Prostate gland (tissue), 2 donors: Measurements from ENCODE around the gene ITIH6. TPM values are rescaled to one million over a fixed set of nuclear protein-coding genes. Genes with fewer than 3 reads are reported as not detected.

Experiments
- DNase-seq: peaks from one replicate; pipeline ENCODE4 v3.0.0-alpha.2; 2019; ENCODE audit warnings: low spot score
- H3K27ac ChIP-seq, 2 donors: fragments of 200-600 bp; sonication (generic); 2 replicates each; pipeline ENCODE4 v1.5.1; 2017 to 2019
- H3K27me3 ChIP-seq: fragments of 200-600 bp; sonication (generic); replicated peaks from 2 replicates; pipeline ENCODE4 v1.5.1; 2019; ENCODE audit not compliant: insufficient read depth
- H3K36me3 ChIP-seq, 2 donors: fragments of 200-600 bp; sonication (generic); 1 replicate in 1 of 2; 2 replicates in 1 of 2; pipeline versions ENCODE4 v1.5.1 to v1.8.1; 2017 to 2019
- H3K4me1 ChIP-seq: fragments of 200-600 bp; sonication (generic); replicated peaks from 2 replicates; pipeline ENCODE4 v1.5.1; 2019
- H3K4me3 ChIP-seq, 2 donors: fragments of 200-600 bp; sonication (generic); 2 replicates each; pipeline ENCODE4 v1.5.1; 2017 to 2019
- H3K9me3 ChIP-seq: fragments of 200-600 bp; sonication (generic); 2 replicates; pipeline ENCODE4 v1.5.1; 2017
- POLR2A ChIP-seq: fragments of 450-650 bp; IDR thresholded peaks from one replicate; pipeline ENCODE4 v1.6.1; 2016; ENCODE audit warnings: antibody characterized with exemption, mild to moderate bottlenecking
- POLR2AphosphoS5 ChIP-seq: sonication (generic); formaldehyde crosslinking; IDR thresholded peaks from one replicate; pipeline ENCODE4 v1.6.1; 2017; ENCODE audit warnings: antibody characterized with exemption
- WGBS: methylation state at CpG from one replicate; pipeline ENCODE4 v1.1.5; 2018; 5-methylcytosine and 5-hydroxymethylcytosine counted together
- intact Hi-C: fragments of 100-400 bp; cut with DNase I; formaldehyde crosslinking; loops from one replicate; pipeline ENCODE4 v1.14.2; 2022
- total RNA-seq, 2 donors: library from RNA; depleted of rRNA; stranded (reverse); fragments of >200 nt; gene quantifications; one replicate each; pipeline ENCODE4 v1.1.0, GENCODE V29; 2016
- TF ChIP-seq, protein P1 (sequence below), 4 experiments: fragments of 200-600 bp in 2 of 4; fragments of 450-650 bp in 2 of 4; sonication (generic) in 2 of 4; IDR thresholded peaks; 1 replicate in 3 of 4; 2 replicates in 1 of 4; pipeline ENCODE4 v1.5.1; 2016 to 2019; ENCODE audit warnings: antibody characterized with exemption in 4 of 4, mild to moderate bottlenecking in 2 of 4, moderate library complexity in 2 of 4

ITIH6 gene
- total RNA-seq, 2 donors from 2014 or later: 1.0 to 3.7 TPM

DNA sequence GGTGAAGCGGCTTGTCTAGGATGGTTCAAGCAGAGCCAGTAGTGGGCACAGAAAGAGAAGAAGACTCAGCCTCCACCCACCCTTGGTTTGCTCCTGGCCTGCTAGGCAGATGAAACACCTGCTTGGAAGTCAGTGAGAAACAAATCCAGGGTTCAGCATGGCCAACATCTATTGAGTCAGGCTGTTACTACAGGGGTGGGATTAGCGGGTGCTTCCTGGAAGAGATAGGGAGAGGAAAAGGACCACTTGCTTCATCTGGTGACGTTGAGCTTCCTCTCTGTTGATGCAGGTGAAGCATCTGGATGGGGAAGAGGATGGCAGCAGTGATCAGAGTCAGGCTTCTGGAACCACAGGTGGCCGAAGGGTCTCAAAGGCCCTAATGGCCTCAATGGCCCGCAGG is 12.5 kb upstream of the ITIH6 start:
- no peaks in the 10 kb centered on the region for H3K27me3 ChIP-seq
- TF ChIP-seq POLR2AphosphoS5 (no peak), POLR2A (no peak)
- TF ChIP-seq, protein P1, sequence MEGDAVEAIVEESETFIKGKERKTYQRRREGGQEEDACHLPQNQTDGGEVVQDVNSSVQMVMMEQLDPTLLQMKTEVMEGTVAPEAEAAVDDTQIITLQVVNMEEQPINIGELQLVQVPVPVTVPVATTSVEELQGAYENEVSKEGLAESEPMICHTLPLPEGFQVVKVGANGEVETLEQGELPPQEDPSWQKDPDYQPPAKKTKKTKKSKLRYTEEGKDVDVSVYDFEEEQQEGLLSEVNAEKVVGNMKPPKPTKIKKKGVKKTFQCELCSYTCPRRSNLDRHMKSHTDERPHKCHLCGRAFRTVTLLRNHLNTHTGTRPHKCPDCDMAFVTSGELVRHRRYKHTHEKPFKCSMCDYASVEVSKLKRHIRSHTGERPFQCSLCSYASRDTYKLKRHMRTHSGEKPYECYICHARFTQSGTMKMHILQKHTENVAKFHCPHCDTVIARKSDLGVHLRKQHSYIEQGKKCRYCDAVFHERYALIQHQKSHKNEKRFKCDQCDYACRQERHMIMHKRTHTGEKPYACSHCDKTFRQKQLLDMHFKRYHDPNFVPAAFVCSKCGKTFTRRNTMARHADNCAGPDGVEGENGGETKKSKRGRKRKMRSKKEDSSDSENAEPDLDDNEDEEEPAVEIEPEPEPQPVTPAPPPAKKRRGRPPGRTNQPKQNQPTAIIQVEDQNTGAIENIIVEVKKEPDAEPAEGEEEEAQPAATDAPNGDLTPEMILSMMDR (IDR thresholded peaks at IDR 0.05): no peak
- H3K4me3 ChIP-seq: no peak overlapping the region
- no peaks in the 10 kb centered on the region for H3K9me3 ChIP-seq
- intact Hi-C loops: no loop called here
- no peaks in the 10 kb centered on the region for H3K4me1 ChIP-seq
- H3K36me3 ChIP-seq: no peaks in the 10 kb centered on the region
- WGBS: 91% methylated on average over 3 of the region's 5 CpGs
- H3K27ac ChIP-seq: no peak overlapping the region
- DNase-seq: no peak

DNA sequence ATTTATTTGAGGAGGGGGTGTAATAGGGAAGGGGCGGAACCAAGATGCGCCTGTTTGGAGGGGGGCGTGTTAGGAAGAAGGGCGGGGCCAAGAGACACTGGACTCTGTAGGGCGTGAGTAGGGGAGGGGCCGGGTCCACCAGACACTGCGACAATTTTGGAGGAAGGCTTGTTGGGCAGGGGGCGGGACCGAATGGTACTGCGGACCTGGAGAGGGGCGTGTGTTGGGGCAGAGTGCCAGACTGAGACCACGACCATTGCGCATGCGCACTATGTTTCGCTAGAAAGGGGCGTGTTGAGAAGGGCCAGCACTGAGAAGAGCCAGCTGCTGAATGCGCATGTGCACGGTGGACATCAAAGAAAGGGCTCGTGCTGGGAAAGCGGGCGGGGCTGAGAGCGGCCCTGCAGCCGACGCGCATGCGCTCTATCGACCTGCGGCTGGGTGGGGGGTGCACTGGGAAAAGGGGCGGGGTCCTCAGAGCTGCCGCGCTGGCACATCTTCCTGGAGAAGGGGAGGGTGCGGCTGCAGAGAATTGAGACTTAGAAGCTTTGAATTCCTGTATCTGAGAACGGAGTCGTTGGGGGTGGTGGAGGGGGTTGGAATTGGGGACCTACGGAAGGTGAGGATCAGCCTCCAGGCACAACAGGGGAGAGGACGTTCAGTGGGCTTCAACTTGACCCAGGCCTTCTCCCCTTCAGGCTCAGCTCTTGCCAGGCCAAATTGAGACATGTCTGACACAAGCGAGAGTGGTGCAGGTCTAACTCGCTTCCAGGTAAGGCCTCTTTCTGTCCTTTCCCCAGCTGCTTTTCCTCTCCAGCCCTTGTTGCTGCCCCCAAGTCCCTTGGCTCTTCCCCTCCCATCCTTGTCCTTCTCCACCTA is 10.8 kb upstream of the ITIH6 start:
- Histone ChIP-seq H3K27me3 (no peaks in the 10 kb centered on the region), H3K4me3 (peak overlapping the region; percentile 55 to 60), H3K27ac (peak overlapping the region; percentile 91 to 94), H3K9me3 (no peaks in the 10 kb centered on the region), H3K36me3 (no peaks in the 10 kb centered on the region), H3K4me1 (no peaks in the 10 kb centered on the region)
- intact Hi-C loops: loop anchor here (2.0 to 5.0 kb wide), 3 partner anchors 170 to 767 kb away; partner anchors contain the start of genes APEX2 and PHF8
- DNase-seq: peak; percentile 90
- WGBS: 2% methylated on average over 36 of the region's 38 CpGs
- TF ChIP-seq, protein P1 (IDR thresholded peaks at IDR 0.05): no peak
- TF ChIP-seq POLR2AphosphoS5 (peak; percentile 81), POLR2A (peak; percentile 20)

DNA sequence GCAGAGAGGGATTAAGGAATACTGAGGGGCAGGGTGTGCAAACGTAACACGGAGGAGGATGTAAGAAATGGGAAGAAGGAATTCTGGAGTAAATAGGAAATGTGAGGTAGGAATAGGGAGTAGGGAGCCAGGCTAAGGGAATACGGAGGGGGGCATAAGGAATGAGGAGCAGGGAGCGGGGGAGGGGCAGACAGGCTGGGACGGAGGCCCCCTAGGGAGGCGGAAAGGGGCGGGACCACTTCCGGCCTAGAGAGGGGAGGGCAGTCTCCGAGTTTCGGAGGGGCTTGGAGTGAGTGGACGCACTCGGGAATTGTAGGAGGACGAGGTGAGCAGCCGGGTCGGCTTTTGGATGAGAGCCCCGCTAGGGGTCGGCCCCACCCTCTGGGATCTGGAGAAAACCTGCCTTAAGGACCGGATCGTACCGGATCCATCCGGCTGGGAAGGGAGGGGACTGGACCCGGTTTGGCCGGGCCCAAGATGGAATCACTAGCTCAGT is 10.1 kb upstream of the ITIH6 start:
- no peaks in the 10 kb centered on the region for H3K27me3 ChIP-seq
- no peaks in the 10 kb centered on the region for H3K36me3 ChIP-seq
- TF ChIP-seq, protein P1 (IDR thresholded peaks at IDR 0.05): no peak
- TF ChIP-seq POLR2AphosphoS5 (no peak), POLR2A (no peak)
- peak; percentile 53 for DNase-seq
- under 1% methylated on average over 21 of the region's 23 CpGs for WGBS
- intact Hi-C loops: loop anchor here (2.0 to 5.0 kb wide), 3 partner anchors 169 to 766 kb away; partner anchors contain the start of genes APEX2 and PHF8
- H3K4me3 ChIP-seq: peak overlapping the region; percentile 55 to 60
- H3K4me1 ChIP-seq: no peaks in the 10 kb centered on the region
- H3K9me3 ChIP-seq: no peaks in the 10 kb centered on the region
- peak overlapping the region; percentile 91 to 94 for H3K27ac ChIP-seq

DNA sequence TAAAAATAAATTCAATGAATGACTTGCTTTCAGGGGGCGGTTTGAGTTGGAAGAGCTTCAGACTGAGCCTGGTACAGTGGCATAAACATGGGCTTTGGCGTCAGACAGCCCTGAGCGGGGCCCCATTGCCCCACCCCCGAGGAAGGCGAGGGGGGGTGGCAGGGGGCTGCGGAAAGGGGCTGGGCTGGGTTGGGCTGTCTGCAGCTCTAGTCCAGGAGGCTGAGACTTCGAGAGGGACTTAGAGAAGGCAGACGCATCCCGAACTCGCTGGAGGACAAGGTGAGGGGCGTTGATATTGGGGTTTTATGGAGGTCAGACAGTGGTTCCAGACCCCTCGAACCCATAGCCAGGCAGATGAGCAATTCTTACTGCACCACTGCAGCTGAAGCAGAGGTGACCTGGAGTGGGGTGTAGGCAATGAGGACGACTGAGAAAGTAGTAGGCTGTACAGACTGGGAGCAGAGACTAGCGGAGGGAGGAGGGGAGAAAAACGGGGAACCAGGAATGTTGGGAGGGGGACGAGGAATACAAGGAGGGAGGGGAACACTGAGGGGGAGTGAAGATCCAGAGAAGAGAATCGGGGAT is 9.6 kb upstream of the ITIH6 start, which contains the start of gene MAGED2:
TSS of gene MAGED2 (plus strand) at position 222 of the 585 bp plus-strand sequence. CDS start 1,587 bp downstream, outside the sequence.
- no peak for TF ChIP-seq POLR2A
- TF ChIP-seq POLR2AphosphoS5: peak; percentile 10
- TF ChIP-seq, protein P1 (IDR thresholded peaks at IDR 0.05): no peak
- H3K27me3 ChIP-seq: no peaks in the 10 kb centered on the region
- no peaks in the 10 kb centered on the region for H3K4me1 ChIP-seq
- DNase-seq: peak; percentile 17
- H3K27ac ChIP-seq: peak within 1 kb of the TSS; percentile 91 to 94
- H3K9me3 ChIP-seq: no peaks in the 10 kb centered on the region
- WGBS: under 1% methylated on average over 13 of the region's 17 CpGs
- no peaks in the 10 kb centered on the region for H3K36me3 ChIP-seq
- peak within 1 kb of the TSS; percentile 55 to 60 for H3K4me3 ChIP-seq
- intact Hi-C loops: loop anchor here (2.0 to 5.0 kb wide), 3 partner anchors 169 to 765 kb away; partner anchors contain the start of genes APEX2 and PHF8
